GM18502 (cell line): Measurements from ENCODE around the gene IBA57.
"Not testable (repeated sequence)": the region's sequence is repeated elsewhere in the genome, so short reads cannot be mapped to it uniquely, and the experiment has no call there.

Experiments used
- ATAC-seq: cut with Tn5 transposase; IDR thresholded peaks from one replicate; pipeline ENCODE4 v1.9.1; 2021; ENCODE audit warnings: mild to moderate bottlenecking; ENCODE audit not compliant: unreplicated experiment, poor library complexity

IBA57 gene

GRCh38 chr1:228222548-228222947, 56.9 kb downstream of the IBA57 start:
- no peak for ATAC-seq

- no peak for ATAC-seq
Observed at GRCh38 chr1:228224198-228225164, 58.9 kb downstream of the IBA57 start.

- no peak for ATAC-seq
Observed at GRCh38 chr1:228225165-228225710, 59.6 kb downstream of the IBA57 start.

GRCh38 chr1:228225740-228226139, 60.1 kb downstream of the IBA57 start:
- ATAC-seq: no peak

GRCh38 chr1:228226141-228226874, 60.7 kb downstream of the IBA57 start:
- no peak for ATAC-seq

- ATAC-seq: no peak
Observed at GRCh38 chr1:228226956-228227791, 61.6 kb downstream of the IBA57 start.

GRCh38 chr1:228228147-228228546, 62.5 kb downstream of the IBA57 start:
- not testable (repeated sequence) for ATAC-seq

GRCh38 chr1:228228601-228229074, 63.0 kb downstream of the IBA57 start:
- no peak for ATAC-seq

GRCh38 chr1:228231189-228231588, 65.6 kb downstream of the IBA57 start:
- no peak for ATAC-seq
